HG03159 (cell line): ENCODE results near the gene HES4.
"Not testable (repeated sequence)": the region's sequence is repeated elsewhere in the genome, so short reads cannot be mapped to it uniquely, and the experiment has no call there.

Experiments used
- ATAC-seq: cut with Tn5 transposase; IDR thresholded peaks from one replicate; pipeline ENCODE4 v1.9.1; 2021; ENCODE audit warnings: mild to moderate bottlenecking, moderate library complexity; ENCODE audit not compliant: unreplicated experiment

The HES4 gene

GRCh38 chr1:1000357-1001056, 610 bp upstream of the HES4 start:
- ATAC-seq = no peak

DNA sequence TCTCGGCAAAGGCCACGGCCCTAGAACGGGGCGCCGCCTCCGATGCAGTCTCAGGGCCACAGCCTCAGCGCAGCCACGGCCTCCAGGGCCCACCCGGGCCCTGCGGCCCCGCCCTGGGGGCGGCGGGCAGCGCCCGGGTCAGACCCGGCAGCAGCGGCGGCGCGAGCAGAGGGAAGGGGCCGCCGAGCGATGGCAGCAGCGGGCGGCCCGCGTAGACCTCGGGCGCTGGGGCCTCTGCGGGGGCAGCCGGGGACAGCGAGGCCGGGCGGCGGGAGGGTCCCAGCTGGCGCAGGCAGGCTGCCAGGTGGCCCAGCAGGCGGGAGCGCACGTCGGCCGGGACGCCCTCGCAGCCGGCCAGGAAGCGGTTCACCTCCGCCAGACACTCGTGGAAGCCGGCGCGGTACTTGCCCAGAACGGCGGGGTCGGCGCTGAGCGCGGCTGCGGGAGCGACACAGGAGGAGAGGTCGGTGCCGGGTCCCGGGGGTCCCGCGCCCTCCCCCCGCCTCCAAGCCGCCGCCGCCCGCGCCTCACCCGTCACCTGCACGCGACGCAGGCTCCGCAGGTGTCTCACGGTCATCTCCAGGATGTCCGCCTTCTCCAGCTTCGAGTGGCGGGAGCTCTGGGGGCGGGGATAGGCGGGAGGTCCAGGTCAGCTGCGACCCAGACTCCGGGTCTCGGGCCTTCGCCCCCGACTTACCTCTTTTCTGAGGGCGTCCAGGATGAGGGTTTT, 737 bp downstream of the HES4 start:
- ATAC-seq = no peak

- ATAC-seq = no peak
These were observed 1.2 kb downstream of the HES4 start for GRCh38 chr1:998745-998994.

DNA sequence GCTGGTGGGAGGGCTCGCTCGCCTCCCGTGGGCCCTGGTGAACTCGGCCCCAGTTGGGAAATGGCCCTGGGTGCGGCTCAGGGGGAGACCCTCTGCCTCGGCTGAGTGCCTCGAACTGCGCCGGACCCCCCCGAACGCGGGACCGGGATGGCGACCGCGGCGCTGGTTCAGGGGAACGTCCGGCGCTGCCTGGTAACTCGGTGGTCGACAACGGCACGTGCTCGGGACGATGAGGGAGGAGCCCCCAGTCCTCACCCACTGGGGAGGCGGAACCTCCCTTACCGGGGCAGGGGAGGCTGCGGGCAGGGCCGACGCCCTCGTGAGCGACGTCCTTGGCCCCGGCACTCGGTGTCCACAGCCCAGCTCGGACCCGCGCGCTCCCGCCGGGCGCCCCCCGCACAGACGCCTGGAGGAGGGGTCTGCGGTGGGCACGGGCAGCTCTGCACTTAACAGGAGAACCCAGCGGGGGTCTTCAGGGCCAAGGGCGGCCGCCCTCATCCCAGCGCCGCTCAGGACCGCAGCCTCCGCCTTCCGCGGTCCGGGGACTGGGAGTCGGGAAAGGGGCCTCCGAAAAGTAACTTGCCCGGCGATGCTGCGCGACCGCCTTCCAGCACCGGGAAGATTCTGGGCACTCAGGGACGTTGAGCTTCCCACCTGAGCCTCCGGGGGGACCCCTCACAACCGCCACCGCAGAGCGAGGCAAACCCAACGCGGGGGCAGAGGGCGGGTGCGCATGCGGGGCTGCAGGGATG, 1.7 kb downstream of the HES4 start:
- ATAC-seq = no peak

- ATAC-seq = no peak
These were observed 2.2 kb downstream of the HES4 start for GRCh38 chr1:997713-997992.

GRCh38 chr1:996851-997712, 2.8 kb downstream of the HES4 start:
- ATAC-seq = no peak

DNA sequence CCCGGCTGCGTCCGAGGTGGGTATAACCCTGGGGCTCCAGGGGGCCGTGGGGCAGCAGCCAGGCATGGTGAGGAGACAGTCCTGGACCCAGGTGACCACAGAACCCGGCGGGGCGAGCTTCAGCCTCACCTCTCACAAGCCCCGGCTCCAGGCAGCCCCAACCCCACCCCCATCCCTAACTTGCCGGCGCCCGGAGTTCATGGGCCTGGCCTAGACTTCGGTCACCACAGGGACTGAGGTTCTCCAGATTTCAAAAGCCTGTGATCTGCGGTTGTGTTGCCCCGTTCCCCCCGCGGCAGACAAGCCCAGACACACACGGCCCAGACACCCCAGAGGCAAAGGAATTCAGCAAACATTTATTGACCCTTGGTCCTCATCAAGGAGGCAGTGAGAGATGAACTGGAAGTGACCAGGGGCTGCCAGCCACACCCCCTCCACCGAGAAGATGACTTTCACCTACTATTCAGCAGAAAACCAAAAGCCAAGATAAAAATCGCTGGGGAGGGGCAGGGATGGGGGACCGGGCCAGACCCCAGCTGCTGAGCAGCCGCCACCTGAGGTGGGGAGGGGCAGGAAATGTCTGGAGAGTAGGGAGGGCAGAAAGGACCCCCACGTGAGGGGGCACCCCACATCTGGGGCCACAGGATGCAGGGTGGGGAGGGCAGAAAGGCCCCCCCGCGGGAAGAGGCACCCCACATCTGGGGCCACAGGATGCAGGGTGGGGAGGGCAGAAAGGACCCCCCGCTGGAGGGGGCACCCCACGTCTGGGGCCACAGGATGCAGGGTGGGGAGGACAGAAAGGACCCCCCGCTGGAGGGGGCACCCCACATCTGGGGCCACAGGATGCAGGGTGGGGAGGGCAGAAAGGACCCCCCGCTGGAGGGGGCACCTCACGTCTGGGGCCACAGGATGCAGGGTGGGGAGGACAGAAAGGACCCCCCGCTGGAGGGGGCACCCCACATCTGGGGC, 3.9 kb downstream of the HES4 start:
- no peak for ATAC-seq

GRCh38 chr1:994546-994945, 5.4 kb downstream of the HES4 start:
- not testable (repeated sequence) for ATAC-seq

- no peak for ATAC-seq
These were observed 6.4 kb downstream of the HES4 start for GRCh38 chr1:993379-993995.

DNA sequence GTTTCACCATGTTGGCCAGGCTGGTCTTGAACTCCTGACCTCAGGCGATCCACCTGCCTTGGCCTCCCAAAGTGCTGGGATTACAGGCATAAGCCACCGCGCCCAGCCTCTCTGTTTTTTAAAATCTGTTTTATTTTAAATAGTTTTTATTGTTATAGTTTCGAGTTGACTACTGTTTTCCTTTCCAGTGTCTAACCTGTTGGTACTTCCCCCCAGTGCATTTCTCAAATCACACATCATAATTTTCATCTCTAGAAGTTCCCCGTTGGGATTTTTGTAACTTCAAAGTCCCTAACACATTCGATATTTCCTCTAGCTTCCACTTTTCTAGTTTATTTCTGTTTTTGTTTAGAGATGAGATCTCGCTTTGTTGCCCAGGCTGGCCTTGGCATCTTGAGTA, 7.5 kb downstream of the HES4 start:
- no peak for ATAC-seq

DNA sequence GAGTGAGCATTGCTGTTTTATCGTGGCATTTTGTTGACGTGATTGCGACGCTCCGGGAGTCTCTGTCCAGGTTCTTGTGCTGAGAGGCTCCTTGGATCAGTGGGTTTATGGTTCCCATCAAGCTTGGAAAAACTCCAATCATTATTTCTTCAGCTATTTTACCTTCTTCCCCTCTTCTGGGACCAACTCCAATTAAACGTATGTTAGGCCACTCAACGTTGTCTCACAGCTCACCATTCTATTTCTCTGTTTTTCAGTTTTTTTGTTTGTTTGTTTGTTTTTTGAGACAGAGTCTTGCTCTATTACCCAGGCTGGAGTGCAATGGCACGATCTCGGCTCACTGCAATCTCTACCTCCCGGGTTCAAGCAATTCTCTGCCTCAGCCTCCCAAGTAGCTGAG, 8.0 kb downstream of the HES4 start:
- no peak for ATAC-seq

DNA sequence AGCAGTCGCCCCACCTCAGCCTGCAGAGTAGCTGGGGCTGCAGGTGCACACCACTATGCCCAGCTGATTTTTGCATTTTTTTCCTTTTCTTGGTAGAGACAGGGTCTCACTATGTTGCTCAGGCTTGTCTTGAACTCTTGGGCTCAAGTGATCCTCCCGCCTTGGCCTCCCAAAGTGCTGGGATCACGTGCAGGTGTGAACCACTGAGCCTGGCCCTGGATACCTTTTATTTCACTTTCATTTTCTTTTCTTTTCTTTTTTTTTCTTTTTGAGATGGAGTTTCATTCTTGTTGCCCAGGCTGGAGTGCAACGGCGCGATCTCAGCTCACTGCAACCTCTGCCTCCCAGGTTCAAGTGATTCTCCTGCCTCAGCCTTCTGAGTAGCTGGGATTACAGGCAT, 8.6 kb downstream of the HES4 start:
- not testable (repeated sequence) for ATAC-seq

DNA sequence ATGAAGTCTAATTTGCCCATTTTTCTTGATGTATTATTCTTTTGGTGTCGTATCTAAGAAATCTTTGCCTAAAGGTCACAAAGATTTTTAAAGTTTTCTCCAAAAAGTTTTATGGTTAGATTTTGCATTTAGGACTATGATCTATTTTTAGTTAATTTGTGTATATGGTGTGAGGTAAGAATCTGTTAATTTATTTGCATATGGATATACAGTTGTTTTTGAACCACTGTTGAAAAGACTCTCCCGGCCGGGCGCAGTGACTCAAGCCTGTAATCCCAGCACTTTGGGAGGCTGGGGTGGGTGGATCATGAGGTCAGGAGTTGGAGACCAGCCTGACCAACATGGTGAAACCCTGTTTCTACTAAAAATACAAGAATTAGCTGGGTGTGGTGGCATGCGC, 11.8 kb downstream of the HES4 start:
- ATAC-seq = not testable (repeated sequence)

GRCh38 chr1:985126-985525, 14.8 kb downstream of the HES4 start:
- no peak for ATAC-seq

DNA sequence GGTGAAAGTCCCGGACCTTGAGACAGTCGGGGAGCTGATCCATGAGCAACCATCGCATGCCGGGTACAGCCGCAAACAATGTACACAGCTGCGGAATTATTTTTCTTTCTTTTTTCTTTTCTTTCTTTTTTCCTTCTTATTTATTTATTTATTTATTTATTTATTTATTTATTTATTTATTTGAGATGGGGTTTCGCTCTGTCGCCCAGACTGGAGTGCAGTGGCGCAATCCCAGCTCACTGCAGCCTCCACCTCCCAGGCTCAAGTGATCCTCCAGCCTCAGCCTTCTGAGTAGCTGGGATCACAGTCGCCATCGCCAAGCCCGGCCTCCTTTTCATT, 15.5 kb downstream of the HES4 start:
- no peak for ATAC-seq

DNA sequence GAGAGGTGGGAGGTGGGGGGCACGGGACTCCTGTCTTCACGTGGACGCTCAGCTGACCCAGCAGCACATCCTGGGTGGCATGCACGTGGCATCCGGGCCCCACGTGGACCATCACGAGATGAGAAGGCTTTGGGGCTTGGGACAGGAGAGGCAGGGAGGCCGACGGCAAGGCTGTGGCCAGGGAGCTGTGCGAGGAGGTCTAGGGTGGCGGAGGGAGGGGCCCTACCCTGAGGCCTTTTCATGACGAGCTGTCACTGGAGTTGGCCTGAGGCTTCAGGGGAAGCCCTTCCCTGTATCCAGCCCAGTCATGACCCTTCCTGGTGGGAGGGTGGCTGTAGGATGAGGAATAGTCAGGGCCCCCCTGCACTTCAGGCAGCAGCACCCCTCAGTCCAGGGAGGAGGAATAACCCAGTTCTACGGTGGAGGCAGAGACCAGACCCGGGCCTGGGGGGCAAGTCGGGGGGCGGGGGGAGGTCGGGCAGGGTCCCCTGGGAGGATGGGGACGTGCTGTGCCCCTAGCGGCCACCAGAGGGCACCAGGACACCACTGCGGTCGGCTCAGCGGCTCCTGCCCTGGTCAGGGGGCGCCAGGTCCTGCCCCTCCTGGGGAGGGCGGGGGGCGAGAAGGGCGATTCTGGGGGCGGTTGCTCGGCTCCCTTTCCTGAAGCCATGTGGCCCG, 16.0 kb downstream of the HES4 start:
- no peak for ATAC-seq

DNA sequence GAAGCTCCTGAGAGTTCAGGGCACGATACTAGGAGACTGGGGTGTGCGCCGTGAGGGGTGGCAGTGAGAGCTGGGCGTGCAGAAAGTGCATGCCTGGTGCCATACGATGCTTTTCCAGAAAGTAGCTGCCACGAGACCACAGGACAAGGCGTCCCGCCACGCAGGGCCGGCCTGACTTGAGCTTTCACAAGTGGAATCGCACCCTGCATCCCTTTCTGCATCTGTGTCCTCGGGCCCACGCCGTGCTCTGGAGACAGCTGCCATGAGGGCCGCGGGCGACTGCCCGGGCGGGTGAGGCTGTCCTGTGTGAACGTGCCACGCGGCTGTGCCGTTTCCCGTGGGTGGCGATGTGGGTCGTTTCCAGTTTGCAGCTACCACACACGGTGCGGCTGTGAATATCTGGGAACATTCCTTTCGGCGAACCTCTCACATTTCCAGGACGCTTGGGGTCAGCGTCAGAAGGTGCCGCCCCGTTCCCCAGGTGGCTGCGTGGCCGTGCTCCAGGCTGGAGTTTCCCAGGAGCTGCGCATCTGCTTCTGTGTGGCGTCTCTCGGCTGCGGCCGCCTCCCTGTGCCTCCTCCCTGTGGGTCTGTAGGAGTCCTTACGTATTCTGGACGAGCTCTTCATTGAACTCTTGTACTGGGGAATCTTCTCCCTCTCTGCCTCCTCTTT, 17.0 kb downstream of the HES4 start:
- no peak for ATAC-seq

DNA sequence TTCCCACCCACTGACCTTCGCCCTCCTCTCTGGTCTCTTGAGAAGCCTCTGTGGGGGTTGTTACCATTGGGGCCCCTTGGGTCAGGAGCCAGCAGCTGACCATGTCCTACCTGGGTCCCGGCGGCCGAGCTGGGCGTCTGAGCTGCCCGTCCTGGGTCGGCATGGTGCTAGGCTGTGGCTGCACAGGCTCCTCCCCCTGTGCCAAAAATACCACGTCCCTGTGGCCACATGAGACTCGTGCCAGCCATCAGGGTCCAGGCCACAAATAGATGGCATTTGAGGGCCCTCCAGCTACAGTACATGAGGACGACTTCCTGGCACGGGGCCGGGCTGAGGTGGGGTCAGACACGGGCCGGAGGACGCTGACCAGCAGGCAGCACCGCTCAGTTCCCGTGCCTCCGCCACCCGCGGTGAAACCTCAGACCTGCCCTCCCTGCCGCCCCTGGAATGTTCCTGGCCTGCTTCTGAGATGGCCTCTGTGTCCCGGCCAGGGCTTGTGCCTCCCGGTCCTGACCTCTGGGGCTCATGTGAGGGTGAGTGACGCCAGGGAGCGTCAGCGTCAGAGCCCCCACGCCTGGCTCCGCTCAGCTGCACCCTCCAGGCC, 17.8 kb downstream of the HES4 start, which contains the start of gene PERM1:
TSS of gene PERM1 (minus strand) at position 139 of the 604 bp plus-strand sequence. CDS start 1,064 bp downstream, outside the sequence.
- no peak for ATAC-seq
